HK-2 (cell line): Measurements from ENCODE around the gene LTB4R.
A peak's percentile ranks its signal among the peaks of the same experiment; 100 is the strongest.

Experiments
- DNase-seq: peaks from one replicate; pipeline ENCODE4 v3.0.0-alpha.2; 2018; ENCODE audit not compliant: unreplicated experiment

LTB4R gene

GRCh38 chr14:24300326-24300980 is 10.8 kb upstream of the LTB4R start:
- no peak for DNase-seq

- DNase-seq: no peak
Observed at GRCh38 chr14:24304019-24304387, 7.3 kb upstream of the LTB4R start.

GRCh38 chr14:24307156-24307574 is 4.1 kb upstream of the LTB4R start:
- DNase-seq: no peak

- peak; percentile 62 for DNase-seq
Observed at GRCh38 chr14:24307575-24308341, 3.5 kb upstream of the LTB4R start, which contains the start of gene CIDEB. Gene CIDEB (minus strand): TSS chr14:24307977. CDS start chr14:24307858, 119 bp downstream.

- DNase-seq: no peak
Observed at GRCh38 chr14:24308342-24309124, 2.8 kb upstream of the LTB4R start.

- no peak for DNase-seq
Observed at GRCh38 chr14:24309538-24310264, 1.6 kb upstream of the LTB4R start, which contains the start of gene LTB4R2. Gene LTB4R2 (plus strand): TSS chr14:24310140. CDS start chr14:24310665, 525 bp downstream.

GRCh38 chr14:24310265-24310645 is 1.0 kb upstream of the LTB4R start:
- DNase-seq: no peak

GRCh38 chr14:24311837-24312615 is 724 bp downstream of the LTB4R start:
- no peak for DNase-seq

- DNase-seq: no peak
Observed at GRCh38 chr14:24312736-24313507, 1.6 kb downstream of the LTB4R start.

GRCh38 chr14:24313913-24314312 is 2.6 kb downstream of the LTB4R start:
- DNase-seq: no peak

- DNase-seq: no peak
Observed at GRCh38 chr14:24314377-24315193, 3.3 kb downstream of the LTB4R start.

- DNase-seq: no peak
Observed at GRCh38 chr14:24315243-24315806, 4.0 kb downstream of the LTB4R start.

GRCh38 chr14:24315807-24316596 is 4.7 kb downstream of the LTB4R start:
- DNase-seq: no peak

GRCh38 chr14:24316597-24316950 is 5.3 kb downstream of the LTB4R start:
- DNase-seq: no peak

GRCh38 chr14:24317141-24317928 is 6.0 kb downstream of the LTB4R start:
- DNase-seq: no peak

- DNase-seq: no peak
Observed at GRCh38 chr14:24321212-24321975, 10.1 kb downstream of the LTB4R start.

- DNase-seq: no peak
Observed at GRCh38 chr14:24322672-24323071, 11.4 kb downstream of the LTB4R start.
